Fibroblast of lung (primary cell): Measurements from ENCODE around the gene RERE. TPM values are rescaled to one million over a fixed set of nuclear protein-coding genes. Genes with fewer than 3 reads are reported as not detected.

Experiments
- DNase-seq, 2 donors: peaks; one replicate each; pipeline versions ENCODE4 v3.0.0 to v3.0.0-alpha.2; 2010; ENCODE audit warnings: low read depth in 2 of 2
- H2AFZ ChIP-seq: 2 replicates; pipeline ENCODE4 v1.5.1; 2012; ENCODE audit warnings: low read length, control low read depth, inconsistent platforms
- H3K27ac ChIP-seq: 2 replicates; pipeline ENCODE4 v1.5.1; 2011; ENCODE audit warnings: low read length, control low read depth; ENCODE audit not compliant: insufficient read depth
- H3K27me3 ChIP-seq: 2 replicates; pipeline ENCODE4 v1.5.1; 2011; ENCODE audit warnings: mild to moderate bottlenecking, low read length; ENCODE audit not compliant: control insufficient read depth, insufficient read depth
- H3K36me3 ChIP-seq: 2 replicates; pipeline ENCODE4 v1.5.1; 2011; ENCODE audit warnings: low read length; ENCODE audit not compliant: control insufficient read depth, insufficient read depth
- H3K4me1 ChIP-seq: 2 replicates; pipeline ENCODE4 v1.5.1; 2011; ENCODE audit warnings: low read length; ENCODE audit not compliant: control insufficient read depth, insufficient read depth; ENCODE audit errors: extremely low read depth
- H3K4me2 ChIP-seq: 2 replicates; pipeline ENCODE4 v1.5.1; 2011; ENCODE audit warnings: low read length, control low read depth; ENCODE audit not compliant: insufficient read depth; ENCODE audit errors: extremely low read depth
- H3K4me3 ChIP-seq, 4 experiments: fragments of 200-600 bp in 1 of 4; sonication (generic) in 1 of 4; replicated peaks in 1 of 4; 2 replicates each; pipeline ENCODE4 v1.5.1; 2011 to 2016; ENCODE audit warnings: low read length in 4 of 4, low read depth in 3 of 4, mild to moderate bottlenecking in 3 of 4, control low read depth in 2 of 4, inconsistent platforms in 1 of 4, mixed read lengths in 1 of 4; ENCODE audit not compliant: insufficient read depth in 1 of 4; ENCODE audit errors: control extremely low read depth in 1 of 4
- H3K79me2 ChIP-seq: 2 replicates; pipeline ENCODE4 v1.5.1; 2012; ENCODE audit warnings: mild to moderate bottlenecking, low read length, inconsistent platforms; ENCODE audit not compliant: control insufficient read depth, insufficient read depth
- H3K9ac ChIP-seq: 2 replicates; pipeline ENCODE4 v1.5.1; 2011; ENCODE audit warnings: mild to moderate bottlenecking, low read length, control low read depth; ENCODE audit not compliant: insufficient read depth
- H3K9me3 ChIP-seq: 2 replicates; pipeline ENCODE4 v1.5.1; 2012; ENCODE audit warnings: low read depth, low read length; ENCODE audit not compliant: control insufficient read depth, insufficient read depth
- H4K20me1 ChIP-seq: 2 replicates; pipeline ENCODE4 v1.5.1; 2011; ENCODE audit warnings: low read length; ENCODE audit not compliant: control insufficient read depth, insufficient read depth; ENCODE audit errors: extremely low read depth
- EZH2 ChIP-seq: IDR thresholded peaks from 2 replicates; pipeline ENCODE4 v1.5.1; 2012; ENCODE audit warnings: low read length, control low read depth, mild to moderate bottlenecking; ENCODE audit errors: missing control alignments
- polyA plus RNA-seq, 2 donors: library from polyadenylated mRNA; depleted of rRNA in 1 of 2; stranded (reverse) in 1 of 2; unstranded in 1 of 2; fragments of >200 nt; gene quantifications; 2 replicates each; pipeline ENCODE4 v1.2.1, GENCODE V29; 2011 to 2012; ENCODE audit warnings: missing spikeins in 1 of 2
- total RNA-seq: library from RNA; depleted of rRNA; stranded (reverse); fragments of >200 nt; gene quantifications from 2 replicates; pipeline ENCODE4 v1.2.1, GENCODE V29; 2014
- TF ChIP-seq, protein P1 (sequence below), 2 donors: IDR thresholded peaks in 1 of 2; conservative IDR thresholded peaks in 1 of 2; 1 replicate in 1 of 2; 2 replicates in 1 of 2; pipeline ENCODE4 v1.5.1; 2011 to 2012; ENCODE audit warnings: low read length in 2 of 2, control low read depth in 1 of 2, inconsistent platforms in 1 of 2, low read depth in 1 of 2, mild to moderate bottlenecking in 1 of 2

The RERE gene
- total and polyA plus RNA-seq, 2 donors (not counting 1 experiment from before 2014, with no cell fraction given) = 3.7 to 51.0 TPM

GRCh38 chr1:8427493-8427892 lies 389.9 kb downstream of the RERE start:
- Histone ChIP-seq H3K9ac (no peak overlapping the region), H3K36me3 (no peaks in the 10 kb centered on the region), H3K27ac (no peak overlapping the region), H4K20me1 (no peaks in the 10 kb centered on the region), H3K27me3 (no peaks in the 10 kb centered on the region), H3K4me2 (no peak overlapping the region), H3K79me2 (peaks cover 9% of the 10 kb centered on the region), H3K4me1 (peaks cover 5% of the 10 kb centered on the region), H3K4me3 (no peak overlapping the region), H3K9me3 (no peaks in the 10 kb centered on the region), H2AFZ (no peak overlapping the region)
- TF ChIP-seq, protein P1, sequence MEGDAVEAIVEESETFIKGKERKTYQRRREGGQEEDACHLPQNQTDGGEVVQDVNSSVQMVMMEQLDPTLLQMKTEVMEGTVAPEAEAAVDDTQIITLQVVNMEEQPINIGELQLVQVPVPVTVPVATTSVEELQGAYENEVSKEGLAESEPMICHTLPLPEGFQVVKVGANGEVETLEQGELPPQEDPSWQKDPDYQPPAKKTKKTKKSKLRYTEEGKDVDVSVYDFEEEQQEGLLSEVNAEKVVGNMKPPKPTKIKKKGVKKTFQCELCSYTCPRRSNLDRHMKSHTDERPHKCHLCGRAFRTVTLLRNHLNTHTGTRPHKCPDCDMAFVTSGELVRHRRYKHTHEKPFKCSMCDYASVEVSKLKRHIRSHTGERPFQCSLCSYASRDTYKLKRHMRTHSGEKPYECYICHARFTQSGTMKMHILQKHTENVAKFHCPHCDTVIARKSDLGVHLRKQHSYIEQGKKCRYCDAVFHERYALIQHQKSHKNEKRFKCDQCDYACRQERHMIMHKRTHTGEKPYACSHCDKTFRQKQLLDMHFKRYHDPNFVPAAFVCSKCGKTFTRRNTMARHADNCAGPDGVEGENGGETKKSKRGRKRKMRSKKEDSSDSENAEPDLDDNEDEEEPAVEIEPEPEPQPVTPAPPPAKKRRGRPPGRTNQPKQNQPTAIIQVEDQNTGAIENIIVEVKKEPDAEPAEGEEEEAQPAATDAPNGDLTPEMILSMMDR (conservative IDR thresholded peaks at IDR 0.05 in 1 of 2, IDR thresholded peaks at IDR 0.05 in 1 of 2; ENCODE audit: low read depth in 1 of 2, low read length in 2 of 2) = no peak
- TF ChIP-seq EZH2 = no peak
- DNase-seq = no peak

DNA sequence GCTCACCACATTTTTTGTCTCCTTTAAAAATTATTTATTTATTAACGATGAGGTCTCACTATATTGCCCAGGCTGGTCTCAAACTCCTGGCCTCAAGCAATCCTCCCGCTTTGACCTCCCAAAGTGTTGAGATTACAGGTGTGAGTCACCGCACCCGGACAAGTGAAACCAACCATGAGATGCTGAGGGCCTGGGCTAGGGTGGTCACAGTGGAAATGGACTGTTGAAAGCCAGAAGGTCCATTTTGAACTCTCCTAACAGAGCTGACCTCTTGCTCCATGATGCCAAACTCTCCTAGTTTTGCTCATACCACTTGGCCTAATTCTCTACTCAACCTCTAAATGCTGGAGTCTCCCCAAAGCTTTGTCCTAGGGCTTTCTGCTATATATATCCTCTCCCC lies 390.4 kb downstream of the RERE start:
- Histone ChIP-seq H3K4me2 (no peak overlapping the region), H3K4me1 (peaks cover 5% of the 10 kb centered on the region), H3K27me3 (no peaks in the 10 kb centered on the region), H3K79me2 (peaks cover 14% of the 10 kb centered on the region), H2AFZ (no peak overlapping the region), H3K9me3 (no peaks in the 10 kb centered on the region), H3K27ac (no peak overlapping the region), H3K9ac (no peak overlapping the region), H4K20me1 (no peaks in the 10 kb centered on the region), H3K36me3 (no peaks in the 10 kb centered on the region), H3K4me3 (no peak overlapping the region)
- DNase-seq = no peak
- no peak for TF ChIP-seq EZH2
- TF ChIP-seq, protein P1 (conservative IDR thresholded peaks at IDR 0.05 in 1 of 2, IDR thresholded peaks at IDR 0.05 in 1 of 2; ENCODE audit: low read depth in 1 of 2, low read length in 2 of 2) = no peak

DNA sequence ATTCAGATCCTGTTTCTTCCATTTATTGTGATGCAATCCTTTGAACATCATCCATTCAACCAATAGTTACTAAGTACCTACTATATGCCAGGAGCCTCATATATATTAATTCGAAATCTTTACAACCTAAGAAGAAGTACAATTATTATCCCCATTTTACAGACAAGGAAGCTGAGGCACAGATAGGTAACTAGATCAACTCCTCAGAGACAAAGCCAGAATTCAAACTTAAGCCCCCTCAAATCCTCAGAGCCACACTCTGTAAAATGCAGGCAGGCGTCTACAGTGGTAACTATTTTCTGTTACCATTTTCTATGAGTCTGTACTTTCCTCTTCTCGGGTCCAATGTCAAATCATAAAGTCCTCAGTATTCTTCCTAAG lies 391.7 kb downstream of the RERE start:
- TF ChIP-seq, protein P1 (conservative IDR thresholded peaks at IDR 0.05 in 1 of 2, IDR thresholded peaks at IDR 0.05 in 1 of 2; ENCODE audit: low read depth in 1 of 2, low read length in 2 of 2) = no peak
- TF ChIP-seq EZH2 = no peak
- Histone ChIP-seq H3K4me3 (no peak overlapping the region), H4K20me1 (no peaks in the 10 kb centered on the region), H3K27ac (no peak overlapping the region), H2AFZ (no peak overlapping the region), H3K4me2 (no peak overlapping the region), H3K9me3 (no peaks in the 10 kb centered on the region), H3K27me3 (no peaks in the 10 kb centered on the region), H3K36me3 (no peaks in the 10 kb centered on the region), H3K4me1 (peaks cover 5% of the 10 kb centered on the region), H3K79me2 (peaks cover 26% of the 10 kb centered on the region), H3K9ac (no peak overlapping the region)
- no peak for DNase-seq
